Measurements from ENCODE around the gene GIT2.
"Not testable (repeated sequence)": the region's sequence is repeated elsewhere in the genome, so short reads cannot be mapped to it uniquely, and the experiment has no call there.

Gene GIT2

DNA sequence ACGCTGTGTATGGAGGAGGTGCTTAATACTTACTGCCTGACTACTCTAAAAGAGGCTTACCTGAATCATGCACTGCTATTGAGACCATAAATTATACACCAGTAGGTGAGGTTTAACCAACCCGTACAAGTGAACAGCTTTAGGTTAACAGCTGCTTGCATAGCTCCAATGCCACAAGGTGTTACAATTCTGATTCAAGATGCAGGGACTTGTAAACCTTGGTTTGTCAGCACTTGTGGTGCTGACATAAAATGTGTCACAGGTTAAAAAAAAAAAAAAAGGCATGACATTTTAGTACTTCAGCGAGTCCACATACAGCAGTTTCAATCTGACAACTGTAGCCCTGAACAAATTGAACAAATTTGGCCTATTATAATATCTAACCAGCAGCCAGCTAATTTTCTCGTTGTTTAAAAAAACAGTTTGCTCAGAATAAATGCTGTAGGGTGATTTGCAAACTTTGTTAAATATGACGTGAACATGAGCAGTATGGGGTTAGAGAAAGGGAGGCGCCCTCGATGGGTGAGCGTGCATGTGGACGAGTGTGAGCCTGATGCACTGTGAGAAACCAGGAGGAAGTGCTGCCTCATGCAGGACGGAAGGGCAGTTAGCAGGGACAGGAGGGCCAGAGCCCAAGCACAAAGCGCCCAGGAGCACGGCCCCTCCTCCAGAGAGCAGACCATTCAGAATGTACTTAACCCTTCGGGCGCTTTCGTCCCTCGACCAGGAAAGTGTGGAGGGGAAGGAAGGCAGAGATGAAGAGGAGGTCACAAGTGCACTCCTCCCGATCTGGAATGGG lies 51.4 kb downstream of the GIT2 start:
- DNase-seq, result no peak

DNA sequence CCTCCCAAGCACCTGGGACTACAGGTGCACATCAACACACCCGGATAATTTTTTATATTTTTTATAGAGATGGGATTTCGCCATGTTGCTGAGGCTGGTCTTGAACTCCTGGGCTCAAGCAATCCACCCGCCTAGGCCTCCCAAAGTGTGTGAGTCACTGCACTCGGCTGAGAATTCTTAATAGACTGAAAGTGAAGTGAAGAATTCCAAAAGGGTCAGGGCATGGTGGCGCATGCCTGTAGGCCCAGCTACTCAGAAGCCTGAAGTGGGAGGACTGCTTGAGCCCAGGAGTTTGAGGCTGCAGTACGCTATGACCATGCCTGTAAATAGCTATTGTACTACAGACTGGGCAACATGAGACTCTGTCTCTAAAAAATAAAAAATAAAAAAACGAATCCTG lies 52.4 kb downstream of the GIT2 start:
- no peak for DNase-seq

DNA sequence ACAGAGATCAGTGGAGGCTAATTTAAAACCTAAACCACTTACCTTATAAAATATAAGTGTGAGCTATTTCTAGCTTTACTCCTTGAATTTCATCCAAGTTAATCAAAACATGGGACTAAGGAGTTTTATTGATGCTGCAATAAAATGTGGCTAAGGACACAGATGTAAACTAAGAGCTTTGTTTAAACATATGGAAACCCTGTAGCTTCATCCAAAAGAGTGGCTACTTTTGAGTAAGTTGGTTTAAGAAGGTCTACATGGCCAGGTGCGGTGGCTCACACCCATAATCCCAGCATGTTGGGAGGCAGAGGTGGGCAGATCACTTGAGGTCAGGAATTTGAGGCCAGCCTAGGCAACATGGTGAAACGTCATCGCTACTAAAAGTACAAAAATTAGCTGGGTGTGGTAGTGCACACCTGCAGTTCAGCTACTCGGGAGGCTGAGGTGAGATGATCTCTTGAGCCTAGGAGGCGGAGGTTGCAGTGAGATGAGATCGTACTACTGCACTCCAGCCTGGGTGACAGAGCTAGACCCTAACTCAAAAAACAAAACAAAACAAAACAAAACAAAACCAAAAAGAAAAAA lies 55.7 kb downstream of the GIT2 start:
- no peak for DNase-seq

DNA sequence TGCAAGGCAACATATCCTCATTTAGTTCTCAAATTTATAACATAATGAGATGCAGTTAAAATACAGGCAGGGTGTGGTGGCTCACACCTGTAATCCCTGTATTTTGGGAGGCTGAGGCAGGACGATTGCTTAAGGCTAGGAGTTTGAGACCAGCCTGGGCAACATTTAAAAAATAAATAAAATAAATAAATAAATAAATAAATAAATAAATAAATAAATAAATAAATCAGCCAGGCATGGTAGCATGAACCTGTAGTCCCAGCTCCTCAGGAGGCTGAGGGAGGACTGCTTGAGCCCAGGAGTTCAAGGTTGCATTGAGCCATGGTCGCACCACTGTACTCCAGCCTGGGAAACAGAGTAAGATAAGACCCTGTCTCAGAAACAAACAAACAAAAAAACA lies 56.7 kb downstream of the GIT2 start:
- DNase-seq, result no peak

DNA sequence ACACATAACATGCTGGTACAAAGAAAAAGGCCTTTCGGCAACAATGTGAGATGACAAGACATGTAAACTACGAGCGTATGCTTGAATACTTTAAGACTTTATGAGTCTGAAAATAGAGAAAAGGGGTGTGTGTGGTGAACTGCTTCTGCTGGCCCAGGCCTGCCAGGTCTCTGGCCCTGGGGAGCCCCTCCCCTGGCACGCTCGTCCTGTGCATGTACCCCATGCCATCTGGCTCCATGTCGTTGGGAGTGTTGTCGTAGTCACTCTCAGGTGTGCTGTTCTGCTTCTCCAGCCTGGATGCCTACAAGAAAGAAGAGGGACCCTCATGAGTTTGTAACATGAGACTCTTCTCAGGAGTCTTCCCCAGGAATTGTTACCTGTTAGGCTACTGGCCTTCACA lies 57.2 kb downstream of the GIT2 start:
- DNase-seq, result no peak

DNA sequence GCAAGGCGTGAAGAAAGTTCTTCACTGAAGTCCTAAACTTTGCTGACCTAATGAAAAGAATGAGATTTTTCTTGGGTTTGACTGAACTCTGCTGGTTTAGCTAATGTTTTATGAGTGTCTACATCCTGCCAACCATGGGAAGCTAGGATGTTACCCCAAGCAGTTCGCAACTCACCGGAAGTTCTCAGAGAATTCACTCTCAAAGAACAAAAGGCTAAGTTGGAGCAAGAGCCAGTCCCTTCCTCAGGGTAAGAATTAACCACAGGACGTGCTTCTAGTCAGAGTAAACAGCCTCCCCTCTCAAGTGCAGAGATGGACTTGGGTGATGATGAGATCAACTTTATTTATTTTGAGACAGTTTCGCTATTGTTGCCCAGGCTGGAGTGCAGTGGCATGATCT lies 58.8 kb downstream of the GIT2 start:
- DNase-seq, result no peak

DNA sequence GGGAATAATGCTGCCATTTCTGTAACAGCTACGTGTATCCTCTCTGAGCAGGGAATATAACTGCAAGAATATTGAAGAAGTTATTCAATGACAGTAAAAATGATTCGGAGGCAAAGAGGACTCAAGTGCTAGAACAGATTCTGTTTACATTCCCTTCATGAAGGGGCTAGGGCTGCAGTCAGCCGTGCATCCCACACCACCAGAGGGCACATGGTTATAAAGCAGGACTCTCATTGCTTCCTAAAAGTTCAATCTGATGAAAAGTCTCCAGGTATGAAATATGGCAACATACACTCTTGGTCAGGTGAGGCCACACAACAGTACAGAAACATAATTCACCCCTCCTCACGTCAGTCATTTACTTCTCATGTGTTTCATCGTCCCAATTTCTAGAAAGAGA lies 62.1 kb downstream of the GIT2 start:
- no peak for DNase-seq

DNA sequence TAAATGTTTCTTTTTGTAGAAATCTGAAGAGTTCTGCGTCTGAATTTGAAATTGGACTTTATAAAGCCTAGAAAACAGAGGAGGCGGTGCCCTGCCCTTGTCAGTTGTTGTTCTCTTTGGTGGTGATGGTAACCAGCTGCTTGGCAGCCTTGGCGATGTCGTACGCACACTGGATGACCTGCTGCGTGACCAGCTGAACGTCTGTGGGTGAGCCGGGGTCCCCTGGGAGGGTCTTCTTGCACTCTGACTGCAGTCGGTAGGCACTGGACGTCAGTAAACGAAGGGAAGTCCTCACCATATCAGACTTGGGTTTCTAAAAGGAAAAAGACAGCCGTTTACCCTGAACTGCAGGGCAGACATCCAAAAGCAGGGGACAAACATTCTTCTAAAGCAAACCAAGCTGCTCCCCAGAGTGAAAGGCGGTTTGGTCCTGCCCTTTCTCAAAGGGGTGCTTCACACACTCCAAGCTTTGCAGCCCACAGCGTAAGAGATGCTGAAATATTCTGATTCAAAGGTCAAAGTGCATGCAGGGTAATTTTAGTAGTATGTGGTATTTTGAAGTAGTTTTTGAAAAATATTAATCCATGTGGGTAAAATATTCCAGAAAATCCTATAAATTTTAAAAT lies 63.2 kb downstream of the GIT2 start:
- no peak for DNase-seq

DNA sequence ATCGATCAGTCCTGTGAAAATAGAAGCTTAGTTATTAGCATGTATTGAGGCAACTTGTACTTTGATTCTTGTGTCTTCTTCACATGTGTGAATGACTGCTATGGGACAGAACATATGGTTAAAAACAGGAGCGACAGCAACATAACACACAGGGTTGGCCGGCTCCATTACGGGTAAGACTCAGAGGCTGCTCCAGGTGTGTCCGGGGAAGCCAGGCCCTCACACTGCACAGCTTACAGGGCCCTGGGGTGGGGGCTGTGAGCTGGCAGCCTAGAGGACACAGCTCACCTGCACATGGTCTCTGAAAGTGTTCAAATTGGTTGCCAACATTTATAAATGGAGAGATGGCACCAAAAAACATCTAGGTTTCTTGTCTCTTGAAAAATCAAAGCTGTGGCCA lies 65.0 kb downstream of the GIT2 start:
- no peak for DNase-seq

DNA sequence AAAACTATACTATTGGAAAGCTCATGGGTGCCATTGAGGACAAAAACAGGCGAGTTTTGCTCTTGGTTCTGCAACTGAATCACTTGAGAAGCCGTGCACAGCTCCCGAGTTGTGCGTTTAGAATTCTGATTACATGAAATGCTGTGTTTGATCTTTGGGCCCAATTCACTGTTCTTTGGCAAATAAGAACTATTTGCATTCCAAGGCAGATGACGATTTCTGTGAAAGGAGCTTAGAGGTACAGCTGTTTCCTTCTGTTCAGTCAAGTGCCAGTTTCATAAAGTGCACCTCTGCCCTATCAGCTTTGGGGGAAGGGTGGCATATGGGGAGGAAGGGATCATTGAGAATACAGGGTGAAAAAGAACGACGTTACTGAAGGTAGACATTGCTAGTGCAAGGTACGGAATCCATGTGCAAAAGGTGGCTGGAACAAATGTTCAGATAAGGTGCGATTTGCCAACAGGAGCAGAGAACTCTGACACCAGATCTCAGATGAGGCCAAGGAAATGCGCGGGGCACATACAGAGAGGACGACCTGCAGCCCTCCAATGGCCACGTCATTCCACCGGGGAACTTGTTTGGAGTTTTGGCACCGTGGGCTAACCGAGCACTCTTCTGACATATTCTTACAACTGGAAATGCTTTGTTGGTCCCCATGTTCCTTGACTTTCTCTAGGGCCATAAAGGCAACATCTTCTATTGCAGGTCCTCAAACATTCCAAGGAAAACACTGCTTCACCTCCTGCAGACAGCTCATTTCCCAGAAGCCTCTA lies 66.0 kb downstream of the GIT2 start:
- no peak for DNase-seq

DNA sequence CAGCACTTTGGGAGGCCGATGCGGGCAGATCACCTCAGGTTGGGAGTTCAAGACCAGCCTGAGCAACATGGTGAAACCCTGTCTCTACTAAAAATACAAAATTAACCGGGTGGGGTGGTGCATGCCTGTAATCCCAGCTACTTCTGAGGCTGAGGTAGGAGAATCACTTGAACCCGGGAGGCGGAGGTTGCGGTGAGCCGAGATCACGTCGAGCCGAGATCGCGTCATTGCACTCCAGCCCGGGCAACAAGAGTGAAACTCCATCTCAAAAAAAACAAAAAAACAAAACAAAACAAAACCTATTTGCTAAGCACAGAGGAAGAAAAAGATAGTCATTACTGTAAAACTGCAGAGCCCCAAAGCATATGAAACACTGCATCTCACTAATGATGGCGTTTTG lies 66.8 kb downstream of the GIT2 start:
- not testable (repeated sequence) for DNase-seq

DNA sequence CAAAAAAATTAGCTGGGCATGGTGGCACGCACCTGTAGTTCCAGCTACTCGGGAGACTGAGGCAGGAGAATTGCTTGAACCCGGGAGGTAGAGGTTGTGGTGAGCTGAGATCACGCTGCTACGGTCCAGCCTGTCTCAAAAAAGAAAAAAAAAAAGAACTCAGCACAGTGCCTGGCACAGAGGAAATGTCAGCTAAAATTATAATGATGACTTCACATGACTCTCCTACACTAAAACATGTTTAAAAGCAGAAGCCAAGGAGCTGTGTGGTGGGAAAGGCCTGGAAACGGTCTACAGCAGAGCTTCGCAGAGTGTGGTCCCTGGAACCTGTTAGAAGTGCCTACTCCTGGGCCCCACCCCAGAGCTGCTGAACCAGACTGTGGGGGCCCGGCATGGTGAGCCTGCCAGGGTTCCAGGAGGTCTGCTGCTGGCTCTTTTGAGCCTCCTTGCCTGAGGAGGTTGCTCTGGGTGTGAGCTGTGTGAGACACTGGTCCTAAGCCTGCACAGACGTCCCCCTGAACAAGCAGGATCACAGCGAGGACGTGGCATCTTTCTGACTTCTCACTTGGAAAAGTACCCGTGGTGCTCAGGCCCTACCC lies 68.0 kb downstream of the GIT2 start:
- no peak for DNase-seq

DNA sequence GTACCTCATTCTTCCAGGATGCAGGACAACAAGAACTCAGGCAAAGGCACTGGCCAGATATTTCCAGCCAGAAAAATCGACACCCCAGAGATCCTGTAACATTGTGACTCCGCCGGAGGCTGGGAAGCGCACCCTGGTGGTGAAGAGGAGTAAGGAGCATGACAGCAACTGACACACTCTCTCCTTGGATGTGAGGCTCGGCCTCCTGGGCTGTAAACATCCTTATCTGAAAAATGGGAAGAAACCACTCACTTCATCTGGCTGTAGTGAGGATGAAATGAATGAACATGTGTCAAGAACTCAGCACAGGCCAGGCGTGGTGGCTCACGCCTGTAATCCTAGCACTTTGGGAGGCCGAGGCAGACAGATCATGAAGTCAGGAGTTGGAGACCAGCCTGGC lies 68.5 kb downstream of the GIT2 start:
- DNase-seq, result no peak

DNA sequence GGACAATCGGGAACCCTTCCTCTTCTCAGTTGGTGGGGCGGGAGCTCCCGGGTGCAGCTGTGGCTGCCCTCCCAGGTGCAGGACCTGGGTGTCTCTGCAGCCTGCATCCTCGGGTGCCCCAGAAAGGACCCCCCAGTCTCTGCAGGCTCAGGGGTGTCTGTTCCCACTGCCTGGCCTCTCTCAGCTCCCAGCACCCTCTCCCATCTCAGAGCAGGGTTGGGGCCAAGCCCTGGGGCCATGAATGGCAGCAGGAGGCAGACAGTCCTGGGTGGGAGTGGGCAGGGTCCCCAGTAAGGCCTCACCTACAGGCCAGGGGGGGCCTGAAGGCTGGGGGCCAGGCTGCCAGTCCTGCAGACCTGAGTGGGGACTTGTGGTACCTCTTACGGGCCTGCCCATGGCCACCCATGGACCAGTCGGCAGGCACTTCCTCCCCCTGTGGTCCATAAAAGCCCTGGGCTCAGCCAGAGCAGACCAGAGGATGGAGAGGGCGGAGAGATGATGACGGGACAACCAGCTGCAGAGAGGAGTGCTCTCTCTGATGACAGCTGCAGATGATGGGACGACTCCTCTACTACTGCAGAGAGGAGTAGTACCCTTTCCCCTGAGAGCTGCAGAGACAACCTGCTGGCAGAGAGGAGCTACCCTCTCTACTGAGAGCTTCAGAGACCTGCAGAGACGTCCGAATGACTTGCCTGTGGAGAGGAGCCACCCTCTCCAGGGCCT lies 69.5 kb downstream of the GIT2 start:
- no peak for DNase-seq

DNA sequence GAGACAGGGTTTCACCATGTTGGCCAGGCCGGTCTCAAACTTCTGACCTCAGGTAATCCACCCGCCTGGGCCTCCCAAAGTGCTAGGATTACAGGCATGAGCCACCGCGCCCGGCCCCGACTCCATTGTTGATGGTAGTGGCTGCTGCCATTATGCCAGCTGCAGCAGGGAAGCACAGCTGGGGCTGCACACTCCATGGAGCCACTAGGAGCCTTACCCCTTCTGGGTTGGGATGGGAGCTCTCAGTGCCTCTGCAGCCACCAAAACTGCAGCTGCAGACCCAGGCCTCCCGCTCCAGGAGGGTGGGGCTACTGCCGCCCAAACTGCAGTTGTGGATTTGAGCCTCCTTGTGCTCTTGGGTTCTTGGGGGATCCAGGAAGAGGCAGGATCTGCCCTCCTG lies 70.2 kb downstream of the GIT2 start:
- no peak for DNase-seq

DNA sequence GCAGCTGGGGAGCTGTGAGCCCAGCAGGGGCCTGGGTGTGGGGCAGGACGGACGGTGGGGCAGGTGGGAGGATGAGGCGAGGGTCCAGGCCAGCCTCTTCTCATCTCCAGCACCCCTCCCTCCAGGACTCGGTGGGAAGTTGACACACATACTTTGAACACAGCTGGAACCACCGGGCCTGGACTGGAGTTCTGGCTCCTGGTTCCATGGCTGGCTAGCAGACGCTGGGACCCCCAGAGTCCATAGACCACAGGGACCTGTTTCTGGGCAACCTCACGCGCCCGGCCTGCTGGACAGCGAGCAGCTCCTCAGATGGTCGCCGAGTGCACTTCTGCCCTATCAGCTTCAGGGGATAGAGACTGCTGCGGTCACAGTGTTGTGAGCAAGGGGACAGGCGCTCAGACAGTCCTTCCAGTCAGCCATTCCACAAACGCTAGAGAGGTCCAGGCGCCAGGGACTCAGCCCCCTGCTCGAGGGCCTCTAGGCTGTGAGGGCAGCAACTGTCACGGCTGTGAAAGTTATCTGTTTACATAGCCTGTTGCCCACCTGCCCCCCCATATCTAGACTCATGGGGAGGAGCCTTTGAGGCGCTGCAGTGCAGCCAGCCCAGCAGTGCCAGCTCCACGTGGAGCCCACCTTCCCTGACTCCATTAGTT lies 70.9 kb downstream of the GIT2 start:
- DNase-seq, result no peak

DNA sequence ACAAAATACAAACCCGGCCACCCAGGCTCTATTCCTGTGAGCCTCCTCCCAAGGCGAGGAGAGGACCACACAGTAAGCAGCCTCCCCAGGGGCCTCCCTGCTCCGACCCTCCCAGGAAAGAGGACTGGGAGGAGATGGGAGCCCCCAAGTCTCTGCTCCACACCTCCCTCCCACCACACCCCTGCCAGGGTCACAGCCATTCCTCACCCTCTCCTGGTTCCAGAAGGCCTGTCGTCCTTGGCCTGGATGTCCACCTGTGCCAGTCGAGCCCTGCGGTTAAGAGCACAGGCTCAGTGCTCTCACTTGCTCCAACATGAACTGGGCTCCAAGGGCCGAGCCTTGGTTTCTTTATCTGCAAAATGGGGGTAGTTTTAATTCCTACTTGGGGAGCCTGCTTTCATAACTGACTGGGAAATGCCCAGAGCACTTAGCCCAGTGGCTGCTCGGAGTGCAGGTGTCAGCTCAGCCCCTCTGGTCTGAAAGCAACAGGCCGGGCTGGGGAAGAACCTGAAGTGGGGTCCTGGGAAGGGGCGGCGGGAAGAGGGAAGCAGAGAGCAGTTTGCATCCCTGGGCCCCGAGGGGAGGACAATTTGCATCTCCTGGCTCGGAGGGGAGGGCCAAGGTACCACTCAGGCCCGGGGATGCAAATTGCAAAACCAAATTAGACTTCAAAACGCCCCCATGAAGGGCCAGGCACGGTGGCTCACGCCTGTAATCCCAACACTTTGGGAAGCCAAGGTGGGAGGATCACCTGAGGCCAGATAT lies 72.5 kb downstream of the GIT2 start:
- DNase-seq, result no peak

DNA sequence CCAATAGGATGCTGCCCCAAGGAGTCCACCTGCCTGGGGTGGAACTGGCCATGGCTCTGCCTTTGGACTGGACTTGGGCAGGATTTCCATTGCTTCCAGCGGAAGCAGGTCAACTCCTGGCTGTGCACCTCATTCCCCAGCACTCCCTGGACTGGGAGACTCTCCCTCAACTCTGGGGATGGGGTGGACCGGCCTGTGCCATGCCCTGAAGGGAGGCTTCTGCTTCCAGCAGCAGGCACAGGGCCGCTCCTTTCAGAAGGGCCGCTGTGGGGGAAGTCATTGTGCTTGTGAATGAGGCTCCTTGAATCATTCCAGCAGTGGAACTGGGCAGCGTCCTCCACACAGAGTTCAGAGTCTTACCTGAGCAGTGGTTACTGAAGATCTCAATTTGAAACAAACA lies 73.1 kb downstream of the GIT2 start:
- DNase-seq, result no peak

DNA sequence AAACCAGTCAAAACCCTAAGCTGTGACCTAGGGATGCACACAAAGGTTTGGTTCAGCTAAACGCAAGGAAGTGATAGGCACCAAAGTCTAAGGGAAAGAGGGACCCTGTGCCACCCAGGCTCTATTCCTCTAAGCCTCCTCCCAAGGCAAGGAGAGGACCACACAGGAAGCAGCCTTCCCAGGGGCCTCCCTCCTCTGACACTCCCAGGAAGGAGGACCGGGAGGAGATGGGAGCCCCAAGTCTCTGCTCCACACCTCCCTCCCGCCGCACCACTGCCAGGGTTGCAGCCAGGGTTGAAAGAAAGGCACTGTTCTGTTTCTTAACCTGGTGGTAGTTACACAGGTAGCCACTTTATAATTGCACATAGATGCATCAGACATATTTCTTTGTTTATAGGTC lies 74.2 kb downstream of the GIT2 start:
- no peak for DNase-seq

DNA sequence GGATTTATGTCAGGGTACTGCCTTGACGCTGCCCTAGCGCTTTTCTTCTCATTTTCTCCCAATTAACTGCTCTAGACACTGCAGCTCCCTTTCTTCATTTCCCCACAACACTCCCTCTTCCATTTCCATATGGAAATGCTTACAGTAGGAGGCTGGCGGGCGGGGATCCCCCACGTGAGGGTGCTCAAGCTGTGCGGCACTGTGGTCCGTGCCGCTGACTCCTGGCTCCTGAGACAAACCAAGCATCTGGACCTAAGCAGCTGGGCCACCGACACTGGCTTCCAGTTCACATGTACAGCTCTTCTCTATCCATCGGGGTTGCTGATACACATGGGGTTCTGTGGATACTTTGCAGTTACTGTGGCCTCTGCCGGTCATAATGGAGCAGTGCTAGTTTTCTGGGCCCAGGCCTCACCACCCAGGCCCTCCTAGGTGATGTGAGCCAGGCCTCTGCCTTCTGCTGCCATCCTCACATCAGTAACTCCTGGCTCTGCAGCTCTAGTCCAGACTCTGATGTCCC lies 75.8 kb downstream of the GIT2 start:
- no peak for DNase-seq

DNA sequence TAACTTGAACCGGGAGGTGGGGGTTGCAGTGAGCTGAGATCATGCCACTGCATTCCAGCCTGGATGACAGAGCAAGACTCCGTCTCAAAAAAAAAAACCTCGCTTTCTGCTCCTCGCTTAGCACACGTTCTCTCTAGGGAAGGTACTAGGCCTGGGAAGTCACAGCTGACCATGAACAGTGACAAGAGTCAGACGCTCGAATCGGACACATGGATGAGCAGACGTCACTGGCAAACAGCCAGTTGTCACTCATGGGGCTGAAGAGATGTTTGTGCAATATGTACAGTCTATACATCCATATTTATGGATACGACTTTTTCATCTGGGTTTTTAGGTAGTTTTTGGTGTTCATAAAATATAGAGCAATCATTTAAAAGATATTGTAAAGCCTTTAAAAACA lies 76.7 kb downstream of the GIT2 start:
- no peak for DNase-seq

Measured in NCI-H2107 (cell line).